Calu3 (cell line): Measurements from ENCODE around the gene TNPO2. TPM values are rescaled to one million over a fixed set of nuclear protein-coding genes. Genes with fewer than 3 reads are reported as not detected.

ENCODE experiments used
- BruUV-seq: library from RNA; stranded (reverse); fragments of 400-500 nt; replicated peaks from 2 replicates; lab custom pipeline; 2021; lab: Mats Ljungman, UMichigan
- CTCF ChIA-PET: fragments of 300-600 bp; sonication (Branson Sonifier 250); formaldehyde crosslinking; loops from one replicate; lab custom pipeline; 2022; ENCODE audit warnings: antibody characterized with exemption; lab: Charles Lee
- DNase-seq: peaks from one replicate; pipeline ENCODE4 v3.0.0; 2022
- H3K27ac Mint-ChIP-seq: one replicate; pipeline ENCODE4 v1.8.0; 2022; ENCODE audit warnings: mixed read lengths; ENCODE audit not compliant: unreplicated experiment
- H3K27me3 Mint-ChIP-seq: one replicate; pipeline ENCODE4 v1.8.0; 2022; ENCODE audit warnings: mixed read lengths; ENCODE audit not compliant: unreplicated experiment
- H3K36me3 Mint-ChIP-seq: one replicate; pipeline ENCODE4 v1.8.0; 2022; ENCODE audit warnings: mild to moderate bottlenecking, moderate library complexity, mixed read lengths; ENCODE audit not compliant: insufficient read depth, unreplicated experiment
- H3K4me1 Mint-ChIP-seq: one replicate; pipeline ENCODE4 v1.8.0; 2022; ENCODE audit warnings: mild to moderate bottlenecking, low read depth, mixed read lengths; ENCODE audit not compliant: unreplicated experiment
- H3K4me3 Mint-ChIP-seq: one replicate; pipeline ENCODE4 v1.8.0; 2022; ENCODE audit warnings: mild to moderate bottlenecking, low read depth, moderate library complexity, mixed read lengths; ENCODE audit not compliant: unreplicated experiment
- H3K9me3 Mint-ChIP-seq: one replicate; pipeline ENCODE4 v1.8.0; 2022; ENCODE audit warnings: low read depth, mixed read lengths; ENCODE audit not compliant: unreplicated experiment
- intact Hi-C: fragments of 100-400 bp; cut with micrococcal nuclease; formaldehyde crosslinking; loops from one replicate; pipeline ENCODE4 v1.10.0; 2022; ENCODE audit not compliant: unreplicated experiment
- total RNA-seq: library from RNA; stranded (reverse); gene quantifications from 2 replicates; pipeline ENCODE4 v1.2.3, GENCODE V29; 2022
- TF ChIP-seq, protein P1 (sequence below): fragments of 200-600 bp; IDR thresholded peaks from one replicate; pipeline ENCODE4 v1.8.0; 2022; ENCODE audit warnings: antibody characterized with exemption; ENCODE audit not compliant: unreplicated experiment

Gene TNPO2
- total RNA-seq, 1 experiment from 2014 or later, result 67.0 TPM

DNA sequence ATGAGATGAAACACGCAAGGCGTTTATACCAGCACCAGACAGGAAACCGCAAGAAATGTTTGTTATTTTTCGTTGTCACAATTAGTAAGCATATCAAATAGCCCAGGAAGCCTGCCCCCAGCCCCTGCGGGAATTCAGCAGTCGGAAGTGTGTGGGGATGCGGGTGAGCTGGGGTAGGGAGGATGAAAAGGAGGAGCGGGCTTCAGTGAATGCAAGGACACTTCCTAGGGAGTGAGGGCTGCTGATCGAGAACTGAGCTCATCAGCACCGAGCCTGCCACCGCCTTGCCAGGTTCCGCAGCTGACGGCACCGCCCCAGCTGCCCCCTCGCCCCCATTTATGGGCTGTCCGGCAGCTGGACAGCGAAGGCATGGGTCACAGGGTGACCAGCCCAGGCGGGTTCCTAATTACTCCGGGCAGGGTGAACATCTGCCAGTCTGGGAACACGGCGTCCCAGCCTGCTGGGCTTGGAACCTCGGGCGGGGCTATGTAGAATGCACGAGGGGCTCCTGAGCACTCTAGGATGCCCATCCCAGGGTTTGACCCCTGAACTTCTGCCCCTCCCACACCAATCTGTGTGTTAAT lies 26.3 kb upstream of the TNPO2 start:
- H3K4me1 Mint-ChIP-seq, result peaks cover 16% of the 10 kb centered on the region
- DNase-seq, result no peak
- peaks cover 3% of the 10 kb centered on the region for H3K9me3 Mint-ChIP-seq
- TF ChIP-seq, protein P1, sequence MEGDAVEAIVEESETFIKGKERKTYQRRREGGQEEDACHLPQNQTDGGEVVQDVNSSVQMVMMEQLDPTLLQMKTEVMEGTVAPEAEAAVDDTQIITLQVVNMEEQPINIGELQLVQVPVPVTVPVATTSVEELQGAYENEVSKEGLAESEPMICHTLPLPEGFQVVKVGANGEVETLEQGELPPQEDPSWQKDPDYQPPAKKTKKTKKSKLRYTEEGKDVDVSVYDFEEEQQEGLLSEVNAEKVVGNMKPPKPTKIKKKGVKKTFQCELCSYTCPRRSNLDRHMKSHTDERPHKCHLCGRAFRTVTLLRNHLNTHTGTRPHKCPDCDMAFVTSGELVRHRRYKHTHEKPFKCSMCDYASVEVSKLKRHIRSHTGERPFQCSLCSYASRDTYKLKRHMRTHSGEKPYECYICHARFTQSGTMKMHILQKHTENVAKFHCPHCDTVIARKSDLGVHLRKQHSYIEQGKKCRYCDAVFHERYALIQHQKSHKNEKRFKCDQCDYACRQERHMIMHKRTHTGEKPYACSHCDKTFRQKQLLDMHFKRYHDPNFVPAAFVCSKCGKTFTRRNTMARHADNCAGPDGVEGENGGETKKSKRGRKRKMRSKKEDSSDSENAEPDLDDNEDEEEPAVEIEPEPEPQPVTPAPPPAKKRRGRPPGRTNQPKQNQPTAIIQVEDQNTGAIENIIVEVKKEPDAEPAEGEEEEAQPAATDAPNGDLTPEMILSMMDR, result no peak
- peaks cover 49% of the 10 kb centered on the region for H3K27me3 Mint-ChIP-seq
- intact Hi-C loops, result no loop called here
- no peak overlapping the region for H3K27ac Mint-ChIP-seq
- BruUV-seq, result no TSS peak
- no peak overlapping the region for H3K4me3 Mint-ChIP-seq
- H3K36me3 Mint-ChIP-seq, result peaks cover 23% of the 10 kb centered on the region
- CTCF ChIA-PET, result interaction anchor here (1.0 kb wide), 1 partner anchor 10 kb away, joined by 5 read pairs; no protein-coding TSS in a partner anchor

DNA sequence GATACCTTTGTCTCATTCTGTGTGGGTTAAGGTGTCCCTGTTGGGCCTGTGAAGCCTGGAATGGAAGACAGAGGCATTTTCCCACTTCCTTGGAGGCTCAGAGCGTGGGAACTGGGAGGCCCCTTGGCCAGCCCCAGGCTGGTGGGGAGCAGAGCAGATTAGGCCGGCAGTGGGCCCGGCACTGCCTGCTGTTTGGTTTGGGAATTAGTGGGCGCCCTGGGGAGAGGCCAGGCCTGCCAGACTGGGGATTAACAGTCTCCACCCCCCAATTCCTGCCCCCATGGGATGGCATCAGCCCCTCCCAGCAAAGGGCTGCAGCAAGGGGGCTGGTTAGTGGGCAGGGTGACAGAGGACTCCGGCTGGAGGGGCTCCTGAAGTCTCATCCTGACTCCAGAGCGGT lies 24.8 kb upstream of the TNPO2 start:
- no TSS peak for BruUV-seq
- peaks cover 44% of the 10 kb centered on the region for H3K27me3 Mint-ChIP-seq

DNA sequence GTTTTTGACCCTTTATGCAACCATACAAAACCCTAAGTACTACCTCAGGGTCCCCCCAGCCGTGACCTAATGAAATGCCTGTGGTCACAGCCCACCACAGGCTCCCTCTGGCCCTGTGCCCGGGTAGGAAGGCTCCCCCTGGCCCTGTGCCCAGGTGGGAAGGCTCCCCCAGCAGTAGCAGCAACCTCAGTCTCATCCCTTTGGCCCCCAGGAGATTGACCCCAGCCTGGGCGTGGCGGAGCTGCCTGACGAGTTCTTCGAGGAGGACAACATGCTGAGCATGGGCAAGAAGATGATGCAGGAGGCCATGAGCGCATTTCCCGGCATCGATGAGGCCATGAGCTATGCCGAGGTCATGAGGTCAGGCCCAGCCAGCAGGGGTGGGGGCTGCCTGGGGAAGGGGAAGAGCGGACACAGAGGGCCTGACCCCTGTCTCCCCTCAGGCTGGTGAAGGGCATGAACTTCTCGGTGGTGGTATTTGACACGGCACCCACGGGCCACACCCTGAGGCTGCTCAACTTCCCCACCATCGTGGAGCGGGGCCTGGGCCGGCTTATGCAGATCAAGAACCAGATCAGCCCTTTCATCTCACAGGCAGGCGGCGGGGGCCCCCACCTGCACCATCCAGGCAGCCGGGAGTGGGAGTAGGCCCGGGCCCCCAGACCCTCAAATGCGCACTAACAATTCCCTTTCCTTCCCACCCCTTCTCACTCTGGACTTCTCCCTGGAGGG lies 21.6 kb upstream of the TNPO2 start:
- Mint-ChIP-seq H3K27ac (no peak overlapping the region), H3K4me3 (no peak overlapping the region), H3K9me3 (peaks cover 3% of the 10 kb centered on the region), H3K4me1 (peaks cover 10% of the 10 kb centered on the region), H3K27me3 (peaks cover 13% of the 10 kb centered on the region), H3K36me3 (peaks cover 44% of the 10 kb centered on the region)
- TF ChIP-seq, protein P1, result no peak
- CTCF ChIA-PET, result no interaction called here
- intact Hi-C loops, result no loop called here
- DNase-seq, result no peak
- BruUV-seq, result no TSS peak

More for the DNA sequence above, 24.8 kb upstream of the TNPO2 start:
- Mint-ChIP-seq H3K27ac (no peak overlapping the region), H3K36me3 (peaks cover 24% of the 10 kb centered on the region), H3K4me1 (peaks cover 16% of the 10 kb centered on the region), H3K9me3 (peaks cover 3% of the 10 kb centered on the region), H3K4me3 (no peak overlapping the region)
- intact Hi-C loops, result no loop called here
- CTCF ChIA-PET, result no interaction called here
- TF ChIP-seq, protein P1, result no peak
- no peak for DNase-seq

DNA sequence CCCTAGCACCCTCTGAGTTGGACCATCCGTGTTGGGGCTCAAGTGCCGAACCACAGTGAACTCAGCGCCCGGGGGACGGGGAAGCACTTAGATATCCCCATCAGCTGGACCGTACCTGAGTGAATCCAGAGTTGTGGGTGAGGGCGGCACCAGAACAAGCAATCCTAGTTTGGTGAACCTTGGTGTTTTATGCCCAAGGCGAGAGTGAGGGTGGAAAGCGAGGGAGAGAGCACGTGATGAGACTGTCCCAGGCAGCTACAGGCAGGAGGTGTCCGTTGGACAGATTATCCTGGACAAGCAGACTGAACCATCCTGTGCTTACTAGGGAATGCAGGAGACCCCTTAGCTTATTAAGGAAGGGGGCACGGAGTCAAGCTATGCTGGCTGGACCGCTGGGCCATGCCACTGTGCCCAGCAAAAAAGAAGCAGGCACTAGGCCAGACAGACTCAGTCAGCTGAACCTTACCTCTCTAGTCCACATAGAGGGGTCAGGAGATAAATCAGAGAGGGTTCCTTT lies 14.2 kb upstream of the TNPO2 start:
- H3K4me1 Mint-ChIP-seq, result peaks cover 15% of the 10 kb centered on the region
- no peaks in the 10 kb centered on the region for H3K27me3 Mint-ChIP-seq
- no peak for DNase-seq
- H3K9me3 Mint-ChIP-seq, result no peaks in the 10 kb centered on the region
- peaks cover 68% of the 10 kb centered on the region for H3K36me3 Mint-ChIP-seq
- peak overlapping the region; percentile 95 for H3K27ac Mint-ChIP-seq
- TF ChIP-seq, protein P1, result no peak
- intact Hi-C loops, result no loop called here
- BruUV-seq, result TSS peak; percentile 35
- peak overlapping the region; percentile 90 for H3K4me3 Mint-ChIP-seq
- CTCF ChIA-PET, result no interaction called here
